ENCODE measurements around the gene DCX.

GRCh38 chrX:111409326-111409725, 2.7 kb downstream of the DCX start:
- TF ChIP-seq CTCF (IDR thresholded peaks at IDR 0.05 in 2 of 3, conservative IDR thresholded peaks at IDR 0.05 in 1 of 3; ENCODE audit: borderline replicate concordance in 1 of 3, insufficient read depth in 1 of 3, low read depth in 2 of 3, low read length in 2 of 3) (no peak), RAD21 (IDR thresholded peaks at IDR 0.05; ENCODE audit: low read depth) (no peak), JUND (IDR thresholded peaks at IDR 0.05) (no peak), EZH2 (IDR thresholded peaks at IDR 0.05) (no peak), CEBPB (IDR thresholded peaks at IDR 0.05; ENCODE audit: low read depth) (no peak), POLR2A (IDR thresholded peaks at IDR 0.05; ENCODE audit: borderline replicate concordance, extremely low read depth, insufficient read depth, insufficient read length) (no peak), EGR1 (IDR thresholded peaks at IDR 0.05; ENCODE audit: low read depth) (no peak), SIN3A (IDR thresholded peaks at IDR 0.05; ENCODE audit: low read depth) (no peak)
- TF ChIP-seq, protein P1, sequence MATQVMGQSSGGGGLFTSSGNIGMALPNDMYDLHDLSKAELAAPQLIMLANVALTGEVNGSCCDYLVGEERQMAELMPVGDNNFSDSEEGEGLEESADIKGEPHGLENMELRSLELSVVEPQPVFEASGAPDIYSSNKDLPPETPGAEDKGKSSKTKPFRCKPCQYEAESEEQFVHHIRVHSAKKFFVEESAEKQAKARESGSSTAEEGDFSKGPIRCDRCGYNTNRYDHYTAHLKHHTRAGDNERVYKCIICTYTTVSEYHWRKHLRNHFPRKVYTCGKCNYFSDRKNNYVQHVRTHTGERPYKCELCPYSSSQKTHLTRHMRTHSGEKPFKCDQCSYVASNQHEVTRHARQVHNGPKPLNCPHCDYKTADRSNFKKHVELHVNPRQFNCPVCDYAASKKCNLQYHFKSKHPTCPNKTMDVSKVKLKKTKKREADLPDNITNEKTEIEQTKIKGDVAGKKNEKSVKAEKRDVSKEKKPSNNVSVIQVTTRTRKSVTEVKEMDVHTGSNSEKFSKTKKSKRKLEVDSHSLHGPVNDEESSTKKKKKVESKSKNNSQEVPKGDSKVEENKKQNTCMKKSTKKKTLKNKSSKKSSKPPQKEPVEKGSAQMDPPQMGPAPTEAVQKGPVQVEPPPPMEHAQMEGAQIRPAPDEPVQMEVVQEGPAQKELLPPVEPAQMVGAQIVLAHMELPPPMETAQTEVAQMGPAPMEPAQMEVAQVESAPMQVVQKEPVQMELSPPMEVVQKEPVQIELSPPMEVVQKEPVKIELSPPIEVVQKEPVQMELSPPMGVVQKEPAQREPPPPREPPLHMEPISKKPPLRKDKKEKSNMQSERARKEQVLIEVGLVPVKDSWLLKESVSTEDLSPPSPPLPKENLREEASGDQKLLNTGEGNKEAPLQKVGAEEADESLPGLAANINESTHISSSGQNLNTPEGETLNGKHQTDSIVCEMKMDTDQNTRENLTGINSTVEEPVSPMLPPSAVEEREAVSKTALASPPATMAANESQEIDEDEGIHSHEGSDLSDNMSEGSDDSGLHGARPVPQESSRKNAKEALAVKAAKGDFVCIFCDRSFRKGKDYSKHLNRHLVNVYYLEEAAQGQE (IDR thresholded peaks at IDR 0.05; ENCODE audit: low read depth) = no peak

All from HCT116 (cell line).